NCI-H2227 treated with DMSO at 0.1 percent for 48 hours (cell line): ENCODE data around the gene NHS.

ENCODE experiments used
- DNase-seq: peaks from one replicate; lab custom pipeline; 2025; lab: John Stamatoyannopoulos, UW

The NHS gene

GRCh38 chrX:17590892-17591740, 216.1 kb downstream of the NHS start:
- DNase-seq = peak; percentile 51

DNA sequence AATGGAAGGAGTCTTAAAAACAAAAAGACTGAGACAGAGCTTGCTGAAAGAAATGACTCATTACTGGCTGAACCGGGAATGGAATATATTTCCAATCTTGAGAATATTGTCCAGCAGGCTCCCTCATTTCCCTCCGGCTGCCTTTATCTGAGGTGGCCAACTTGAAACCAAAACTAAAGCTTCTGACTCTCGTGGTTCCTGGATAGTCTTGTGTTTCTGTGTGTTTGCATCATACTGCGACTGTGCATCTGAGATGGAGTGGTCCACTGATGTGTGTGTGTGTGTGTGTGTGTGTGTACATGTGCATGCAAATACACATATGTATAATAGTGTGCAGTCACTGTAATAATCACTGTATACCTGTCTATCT, 216.7 kb downstream of the NHS start:
- DNase-seq = no peak

- DNase-seq = no peak
These were observed 217.1 kb downstream of the NHS start for GRCh38 chrX:17592117-17592516.

DNA sequence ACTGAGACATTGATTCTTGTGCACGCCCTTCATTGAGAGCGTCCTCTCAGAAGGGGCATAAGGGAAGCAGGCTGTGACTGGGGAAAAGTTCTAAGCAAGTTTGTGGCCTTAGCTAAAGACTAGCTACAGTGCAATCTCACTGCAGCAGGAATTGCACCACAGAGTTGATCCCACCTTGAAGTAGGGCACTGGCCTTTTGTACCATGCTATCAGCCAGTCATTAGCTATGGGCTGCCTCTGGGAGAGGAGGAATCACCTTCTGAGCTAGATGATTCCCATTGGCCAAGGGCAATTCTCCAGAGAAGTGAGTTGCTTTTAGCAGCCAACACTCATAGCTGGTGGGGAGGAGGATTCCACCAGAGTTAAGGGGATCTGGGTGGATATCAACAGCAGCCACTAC, 219.7 kb downstream of the NHS start:
- DNase-seq = no peak

GRCh38 chrX:17595456-17596035, 220.5 kb downstream of the NHS start:
- no peak for DNase-seq

DNA sequence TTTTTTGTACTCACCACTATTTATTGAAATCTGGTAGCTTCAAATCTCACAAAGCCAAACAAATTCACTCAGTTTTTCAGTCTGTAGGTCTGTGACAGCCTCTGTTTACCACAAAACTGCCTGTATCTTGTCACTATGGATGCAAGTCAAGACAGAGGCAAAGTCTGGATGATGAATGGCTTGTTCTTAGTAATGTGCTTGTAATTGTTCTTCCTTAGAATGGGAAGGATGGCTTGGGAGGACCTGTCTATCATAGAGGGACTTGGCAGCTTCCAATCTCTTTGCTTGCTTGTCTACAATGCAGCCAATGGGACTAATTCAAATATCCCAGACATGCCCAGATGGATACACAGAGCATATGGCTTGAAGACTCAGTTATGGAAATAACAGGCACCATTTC, 221.1 kb downstream of the NHS start:
- DNase-seq = no peak

- no peak for DNase-seq
These were observed 221.7 kb downstream of the NHS start for GRCh38 chrX:17596546-17597205.

DNA sequence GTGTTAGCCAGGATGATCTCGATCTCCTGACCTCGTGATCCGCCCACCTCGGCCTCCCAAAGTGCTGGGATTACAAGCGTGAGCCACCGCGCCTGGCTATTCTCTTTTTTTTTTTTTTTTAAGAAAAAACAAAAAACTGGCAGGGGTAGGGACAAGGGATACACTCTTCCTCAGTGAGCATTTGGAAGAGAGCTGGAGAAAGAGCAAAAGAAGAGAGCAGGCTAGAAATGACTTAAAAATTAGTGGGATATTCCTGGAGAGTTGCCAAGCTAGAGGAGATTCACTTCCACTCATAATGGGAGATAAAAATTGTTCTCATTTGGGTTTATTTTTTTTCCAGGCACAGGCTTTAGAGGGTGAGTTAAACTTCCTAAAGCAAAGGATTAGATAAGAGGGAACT, 222.3 kb downstream of the NHS start:
- DNase-seq = peak; percentile 25

GRCh38 chrX:17597836-17598439, 222.9 kb downstream of the NHS start:
- no peak for DNase-seq

- DNase-seq = no peak
These were observed 226.6 kb downstream of the NHS start for GRCh38 chrX:17601441-17602200.

DNA sequence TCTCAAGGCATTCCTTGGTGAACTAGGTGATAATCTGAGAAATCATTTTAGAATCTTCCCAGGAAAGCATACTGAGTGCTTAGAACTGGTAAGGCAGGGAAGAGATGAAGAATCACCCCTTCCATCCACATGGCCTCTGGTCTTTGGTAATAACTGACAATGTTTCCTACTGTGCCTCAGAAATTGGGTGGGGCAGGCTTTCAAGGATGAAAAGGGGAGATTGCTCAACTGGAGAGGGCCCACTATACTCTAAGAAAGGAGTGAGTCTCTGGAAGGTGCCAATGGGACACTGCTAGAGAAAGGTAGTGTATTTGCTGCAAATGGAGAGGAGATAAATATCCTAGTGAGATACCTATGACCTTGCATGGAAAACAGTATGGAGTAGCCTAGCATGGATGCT, 227.2 kb downstream of the NHS start:
- no peak for DNase-seq

DNA sequence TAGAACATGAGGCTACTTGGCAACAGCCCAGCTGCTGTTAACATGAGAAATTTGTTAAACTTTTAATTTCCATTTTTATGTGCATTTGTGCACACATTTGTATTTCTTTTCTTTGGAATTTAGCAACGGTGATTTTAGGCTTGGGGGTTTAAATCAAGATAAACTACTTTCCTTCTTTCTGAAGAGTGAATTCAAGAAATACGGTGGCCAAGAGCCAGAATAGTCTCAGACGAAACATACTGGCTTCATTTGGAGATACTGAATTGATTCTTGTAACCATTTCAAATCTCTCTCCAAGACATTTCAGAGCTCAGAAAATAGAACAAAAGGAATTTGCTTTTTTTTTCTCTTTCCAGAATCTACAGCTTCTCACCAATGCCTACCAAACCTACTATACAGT, 228.2 kb downstream of the NHS start:
- DNase-seq = no peak

- no peak for DNase-seq
These were observed 230.7 kb downstream of the NHS start for GRCh38 chrX:17605676-17606075.

- no peak for DNase-seq
These were observed 231.2 kb downstream of the NHS start for GRCh38 chrX:17606231-17606630.

DNA sequence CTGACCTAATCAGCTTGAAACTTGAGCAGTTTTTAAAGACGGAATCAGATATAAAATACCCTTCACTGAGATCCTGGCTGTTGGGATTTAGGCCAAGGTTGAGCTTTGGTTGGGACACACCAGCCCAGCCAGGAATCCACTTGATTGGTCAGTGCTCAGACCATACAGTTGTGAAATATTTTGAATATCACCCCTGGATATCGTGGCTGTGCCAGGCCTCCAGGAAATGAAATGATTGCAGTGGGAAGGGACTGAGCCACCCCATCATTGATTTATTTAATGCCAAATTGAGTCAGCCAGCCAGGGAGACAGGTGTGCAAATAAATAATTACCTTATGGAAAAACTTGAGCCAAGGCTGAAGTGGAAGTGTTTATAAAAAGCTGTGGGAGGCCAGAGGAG, 233.9 kb downstream of the NHS start:
- DNase-seq = no peak

DNA sequence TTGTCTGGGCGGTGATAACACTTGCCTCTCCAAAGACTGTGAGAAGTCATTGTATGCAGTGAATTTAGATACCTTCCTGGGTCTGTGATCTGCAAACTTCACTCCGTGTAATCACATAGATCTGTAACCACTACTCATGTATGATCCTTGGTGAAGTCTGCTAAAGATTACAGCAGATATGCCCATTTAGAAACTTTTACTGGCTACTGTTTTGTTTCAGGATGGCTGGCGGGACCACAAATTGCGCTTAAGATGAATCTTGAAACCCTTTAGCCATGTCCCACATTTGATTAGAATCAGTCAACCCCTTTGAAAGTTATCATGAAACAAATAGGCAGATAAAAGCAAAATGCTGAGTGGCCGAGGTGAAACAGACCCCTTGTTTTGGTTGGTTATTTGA, 235.8 kb downstream of the NHS start:
- no peak for DNase-seq

- DNase-seq = peak; percentile 19
These were observed 239.1 kb downstream of the NHS start for GRCh38 chrX:17613979-17614588.

DNA sequence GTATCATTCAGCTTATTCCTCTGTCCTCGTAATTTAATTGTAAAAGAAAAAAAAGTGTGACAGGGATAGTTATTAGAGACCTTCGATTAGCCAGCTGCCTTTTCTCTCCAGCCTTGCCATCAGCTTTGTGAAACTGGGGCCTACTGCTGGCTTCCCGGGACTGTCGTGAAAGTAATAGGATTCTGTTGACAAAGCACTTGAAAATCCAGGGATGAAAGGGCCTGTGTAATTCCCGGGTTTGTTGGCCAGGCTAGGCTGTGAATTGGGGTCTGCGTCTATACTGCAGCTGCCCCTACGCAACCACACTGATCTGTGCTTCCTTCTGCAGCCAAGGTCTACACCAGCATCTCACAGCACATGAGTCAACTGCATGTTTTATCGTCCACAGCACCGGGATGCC, 241.9 kb downstream of the NHS start:
- DNase-seq = peak; percentile 51

- DNase-seq = no peak
These were observed 242.8 kb downstream of the NHS start for GRCh38 chrX:17617806-17618205.

DNA sequence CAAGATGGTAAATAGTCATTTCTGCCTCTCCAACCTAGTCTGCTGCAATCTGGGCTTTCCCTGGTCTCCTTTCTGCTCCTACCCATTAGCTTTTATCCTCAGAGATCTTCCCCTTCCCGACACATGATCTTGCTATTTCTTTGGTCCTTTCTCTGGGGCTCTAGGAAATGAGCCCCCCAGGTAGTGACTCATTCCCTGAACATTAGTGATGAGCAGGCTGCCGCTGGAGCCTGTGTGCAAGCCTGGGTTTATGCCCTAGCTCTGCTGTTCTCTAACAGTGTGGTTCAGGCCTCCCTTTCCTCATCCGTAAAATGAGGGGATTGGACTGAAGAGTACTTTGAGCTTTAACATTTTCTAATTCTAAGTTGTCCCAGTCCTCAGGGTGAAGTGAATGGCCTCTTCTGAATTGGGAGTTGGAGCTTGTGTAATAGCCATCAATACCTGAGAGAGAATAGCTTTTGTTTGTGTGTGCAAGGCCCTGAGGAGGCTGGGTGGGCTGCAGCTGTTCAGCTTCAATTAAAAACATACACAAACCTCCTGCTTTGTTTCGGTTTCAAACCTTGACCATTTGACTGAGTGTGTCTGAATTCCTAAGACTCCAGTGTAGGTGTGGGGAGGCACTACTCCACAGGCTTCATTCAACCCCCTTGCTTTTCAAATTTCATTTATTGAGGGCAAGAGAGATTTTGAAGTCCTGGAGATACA, 246.7 kb downstream of the NHS start:
- no peak for DNase-seq

GRCh38 chrX:17622331-17622730, 247.3 kb downstream of the NHS start:
- no peak for DNase-seq
